VCaP (cell line): ENCODE measurements around the gene PELI2.
A peak's percentile ranks its signal among the peaks of the same experiment; 100 is the strongest.

Source experiments
- H3K27ac ChIP-seq: fragments of 450-650 bp; 2 replicates; pipeline ENCODE4 v1.5.1; 2017
- CTCF ChIP-seq: fragments of 450-650 bp; conservative IDR thresholded peaks from 2 replicates; pipeline ENCODE4 v1.5.1; 2017; ENCODE audit warnings: mild to moderate bottlenecking, moderate library complexity

Gene PELI2

GRCh38 chr14:56244138-56244789, 126.1 kb downstream of the PELI2 start:
- H3K27ac ChIP-seq = no peak overlapping the region
- TF ChIP-seq CTCF = no peak

GRCh38 chr14:56247495-56248200, 129.4 kb downstream of the PELI2 start:
- no peak overlapping the region for H3K27ac ChIP-seq
- peak; percentile 71 for TF ChIP-seq CTCF

- no peak overlapping the region for H3K27ac ChIP-seq
- no peak for TF ChIP-seq CTCF
Measured at GRCh38 chr14:56248442-56248841, 130.2 kb downstream of the PELI2 start.

- no peak for TF ChIP-seq CTCF
- H3K27ac ChIP-seq = no peak overlapping the region
Measured at GRCh38 chr14:56261046-56261445, 142.8 kb downstream of the PELI2 start.

- no peak overlapping the region; the same call in 1 of the 2 replicates for H3K27ac ChIP-seq
- TF ChIP-seq CTCF = no peak
Measured at GRCh38 chr14:56262530-56262929, 144.3 kb downstream of the PELI2 start.

GRCh38 chr14:56268039-56268438, 149.8 kb downstream of the PELI2 start:
- no peak for TF ChIP-seq CTCF
- no peak overlapping the region for H3K27ac ChIP-seq

- H3K27ac ChIP-seq = no peak overlapping the region
- TF ChIP-seq CTCF = no peak
Measured at GRCh38 chr14:56268673-56269072, 150.5 kb downstream of the PELI2 start.
